ENCODE measurements around the gene PRPF38B. TPM values are rescaled to one million over a fixed set of nuclear protein-coding genes. Genes with fewer than 3 reads are reported as not detected.
A peak's percentile ranks its signal among the peaks of the same experiment; 100 is the strongest.

Gene PRPF38B
- total RNA-seq, 6 experiments from 2014 or later: 19.9 to 24.1 (median 23.7) TPM

DNA sequence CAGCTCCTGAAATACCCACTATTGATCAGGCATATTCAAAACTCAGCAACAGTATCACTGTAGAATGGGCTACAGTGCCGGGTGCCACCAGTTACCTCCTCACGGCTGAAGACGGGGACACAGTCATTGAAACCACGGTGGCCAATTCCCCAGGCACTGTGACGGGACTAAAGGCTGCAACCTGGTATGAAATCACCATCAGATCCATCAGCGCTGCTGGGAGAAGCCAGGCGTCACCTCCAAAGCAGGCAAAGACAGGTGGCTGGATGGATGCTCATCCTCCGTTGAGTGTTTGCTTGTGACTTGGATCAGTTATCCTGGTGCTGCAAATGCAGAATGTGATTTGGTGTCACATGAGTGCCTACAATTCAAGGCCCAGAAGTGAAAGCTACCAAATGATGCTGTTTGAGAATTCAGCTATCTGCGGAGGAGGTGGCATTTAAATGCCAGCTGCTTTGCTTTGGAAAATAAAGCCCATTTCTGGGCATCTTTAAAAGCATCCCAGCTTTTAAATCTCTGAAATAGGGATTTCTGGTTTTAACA is 25.7 kb downstream of the PRPF38B start:
- no peak for DNase-seq
- TF ChIP-seq, protein P1, sequence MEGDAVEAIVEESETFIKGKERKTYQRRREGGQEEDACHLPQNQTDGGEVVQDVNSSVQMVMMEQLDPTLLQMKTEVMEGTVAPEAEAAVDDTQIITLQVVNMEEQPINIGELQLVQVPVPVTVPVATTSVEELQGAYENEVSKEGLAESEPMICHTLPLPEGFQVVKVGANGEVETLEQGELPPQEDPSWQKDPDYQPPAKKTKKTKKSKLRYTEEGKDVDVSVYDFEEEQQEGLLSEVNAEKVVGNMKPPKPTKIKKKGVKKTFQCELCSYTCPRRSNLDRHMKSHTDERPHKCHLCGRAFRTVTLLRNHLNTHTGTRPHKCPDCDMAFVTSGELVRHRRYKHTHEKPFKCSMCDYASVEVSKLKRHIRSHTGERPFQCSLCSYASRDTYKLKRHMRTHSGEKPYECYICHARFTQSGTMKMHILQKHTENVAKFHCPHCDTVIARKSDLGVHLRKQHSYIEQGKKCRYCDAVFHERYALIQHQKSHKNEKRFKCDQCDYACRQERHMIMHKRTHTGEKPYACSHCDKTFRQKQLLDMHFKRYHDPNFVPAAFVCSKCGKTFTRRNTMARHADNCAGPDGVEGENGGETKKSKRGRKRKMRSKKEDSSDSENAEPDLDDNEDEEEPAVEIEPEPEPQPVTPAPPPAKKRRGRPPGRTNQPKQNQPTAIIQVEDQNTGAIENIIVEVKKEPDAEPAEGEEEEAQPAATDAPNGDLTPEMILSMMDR (IDR thresholded peaks at IDR 0.05): no peak
- no peak overlapping the region for H3K27ac Mint-ChIP-seq

GRCh38 chr1:108718927-108719655 is 27.0 kb downstream of the PRPF38B start:
- Mint-ChIP-seq H3K4me1 (ENCODE audit: low read depth) (peaks cover 62% of the 10 kb centered on the region), H3K27ac (peak overlapping the region; percentile 96), H3K4me3 (peak overlapping the region; percentile 54), H3K36me3 (ENCODE audit: low read depth) (no peaks in the 10 kb centered on the region), H3K27me3 (ENCODE audit: insufficient read depth) (no peaks in the 10 kb centered on the region; the same call in 1 of the 2 replicates), H3K9me3 (no peaks in the 10 kb centered on the region)
- TF ChIP-seq, protein P1 (IDR thresholded peaks at IDR 0.05): no peak
- DNase-seq: no peak

More for the DNA sequence above, 25.7 kb downstream of the PRPF38B start:
- Mint-ChIP-seq H3K36me3 (ENCODE audit: low read depth) (no peaks in the 10 kb centered on the region), H3K27me3 (ENCODE audit: insufficient read depth) (no peaks in the 10 kb centered on the region; the same call in 1 of the 2 replicates), H3K4me3 (no peak overlapping the region), H3K4me1 (ENCODE audit: low read depth) (peaks cover 62% of the 10 kb centered on the region), H3K9me3 (no peaks in the 10 kb centered on the region)

- TF ChIP-seq, protein P1 (IDR thresholded peaks at IDR 0.05): no peak
- Mint-ChIP-seq H3K4me3 (peak overlapping the region; percentile 75), H3K9me3 (no peaks in the 10 kb centered on the region), H3K36me3 (ENCODE audit: low read depth) (no peaks in the 10 kb centered on the region), H3K4me1 (ENCODE audit: low read depth) (peaks cover 62% of the 10 kb centered on the region), H3K27ac (peak overlapping the region; percentile 96), H3K27me3 (ENCODE audit: insufficient read depth) (no peaks in the 10 kb centered on the region; the same call in 1 of the 2 replicates)
- peak; percentile 84 for DNase-seq
These were observed 27.7 kb downstream of the PRPF38B start for GRCh38 chr1:108719656-108720435.

DNA sequence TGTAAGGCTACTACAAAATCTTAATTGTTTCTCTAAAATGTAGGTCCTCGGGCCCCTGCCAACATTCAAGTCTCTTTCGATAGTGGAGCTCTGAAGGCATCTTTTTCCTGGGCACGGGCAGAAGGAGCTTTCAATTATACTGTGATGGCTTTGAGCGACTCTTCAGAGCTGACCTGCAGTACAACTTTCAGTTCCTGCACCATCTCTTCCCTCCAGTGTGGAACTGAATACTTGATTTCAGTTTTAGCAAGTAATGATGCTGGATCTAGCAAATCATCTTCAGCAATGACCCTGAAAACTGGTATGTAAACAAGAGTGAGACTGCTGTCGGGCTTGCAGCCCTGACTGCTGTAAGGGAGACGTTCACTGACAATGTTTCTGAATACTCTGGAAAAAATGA is 30.2 kb downstream of the PRPF38B start:
- peaks cover 47% of the 10 kb centered on the region for H3K4me1 Mint-ChIP-seq (ENCODE audit: low read depth)
- no peaks in the 10 kb centered on the region; the same call in 1 of the 2 replicates for H3K27me3 Mint-ChIP-seq (ENCODE audit: insufficient read depth)
- H3K36me3 Mint-ChIP-seq (ENCODE audit: low read depth): no peaks in the 10 kb centered on the region
- no peak for DNase-seq
- H3K4me3 Mint-ChIP-seq: peak overlapping the region; percentile 66
- TF ChIP-seq, protein P1 (IDR thresholded peaks at IDR 0.05): no peak
- no peaks in the 10 kb centered on the region for H3K9me3 Mint-ChIP-seq
- H3K27ac Mint-ChIP-seq: peak overlapping the region; percentile 67

DNA sequence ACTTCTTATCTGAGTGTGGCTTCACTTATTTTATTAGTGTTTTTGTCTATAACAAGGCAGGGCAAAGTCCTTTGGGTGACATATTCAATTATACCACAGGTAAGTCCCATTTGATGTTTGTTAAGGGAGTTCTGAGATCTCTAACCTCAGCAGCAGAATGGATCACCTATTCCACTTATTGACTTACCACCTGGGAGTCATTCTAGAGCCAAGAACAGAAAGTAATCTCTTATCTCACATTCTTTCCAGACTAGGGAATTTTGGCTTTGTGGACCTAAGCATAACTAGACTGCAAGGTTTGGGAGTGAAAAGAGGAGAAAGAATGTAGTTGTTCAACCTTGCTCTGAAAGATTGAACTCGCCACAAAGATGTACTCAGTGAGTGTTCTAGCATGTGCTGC is 33.8 kb downstream of the PRPF38B start:
- TF ChIP-seq, protein P1 (IDR thresholded peaks at IDR 0.05): no peak
- H3K36me3 Mint-ChIP-seq (ENCODE audit: low read depth): no peaks in the 10 kb centered on the region
- H3K27me3 Mint-ChIP-seq (ENCODE audit: insufficient read depth): peaks cover 3% of the 10 kb centered on the region
- peaks cover 24% of the 10 kb centered on the region for H3K4me1 Mint-ChIP-seq (ENCODE audit: low read depth)
- H3K27ac Mint-ChIP-seq: no peak overlapping the region
- DNase-seq: no peak
- no peak overlapping the region for H3K4me3 Mint-ChIP-seq
- H3K9me3 Mint-ChIP-seq: no peaks in the 10 kb centered on the region

Measured in HFFc6 (cell line).